ENCODE results near the gene FN1.

Gene FN1

DNA sequence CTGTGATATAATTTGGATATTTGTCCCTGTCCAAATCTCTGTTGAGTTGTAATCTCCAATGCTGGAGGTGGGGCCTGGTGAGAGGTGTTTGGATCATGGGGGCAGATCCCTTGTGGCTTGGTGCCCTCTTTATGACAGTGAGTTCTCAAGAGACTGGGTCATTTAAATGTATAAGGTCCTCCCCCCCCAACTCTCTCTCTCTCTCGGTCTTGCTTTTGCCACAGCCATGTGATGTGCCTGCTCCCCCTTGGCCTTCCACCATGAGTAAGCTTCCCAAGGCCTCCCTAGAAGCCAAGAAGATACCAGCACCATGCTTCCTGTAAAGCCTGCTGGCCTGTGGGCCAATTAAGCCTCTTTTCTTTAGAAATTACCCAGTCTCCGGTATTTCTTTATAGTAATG, 58.6 kb downstream of the FN1 start (continued):
- TF ChIP-seq ZSCAN23 (tag by site-specific recombination; IDR thresholded peaks at IDR 0.05) (no peak), ZBTB48 (tag by site-specific recombination; IDR thresholded peaks at IDR 0.05) (no peak), ZNF670 (tag by site-specific recombination; IDR thresholded peaks at IDR 0.05; ENCODE audit: low read depth) (no peak), ZNF354C (tag by site-specific recombination; IDR thresholded peaks at IDR 0.05; ENCODE audit: borderline replicate concordance, low read depth) (no peak), OVOL3 (tag by site-specific recombination; IDR thresholded peaks at IDR 0.05) (no peak), ZNF626 (tag by site-specific recombination; IDR thresholded peaks at IDR 0.05) (no peak), ZXDB (tag by site-specific recombination; IDR thresholded peaks at IDR 0.05) (no peak), KLF17 (tag by site-specific recombination; IDR thresholded peaks at IDR 0.05) (no peak), ZNF830 (tag by site-specific recombination; IDR thresholded peaks at IDR 0.05; ENCODE audit: low read depth) (no peak), OSR2 (tag by site-specific recombination; IDR thresholded peaks at IDR 0.05) (no peak), ZNF658 (tag by site-specific recombination; IDR thresholded peaks at IDR 0.05) (no peak), ZNF76 (tag by site-specific recombination; IDR thresholded peaks at IDR 0.05; ENCODE audit: borderline replicate concordance, low read depth) (no peak), KLF1 (tag by site-specific recombination; IDR thresholded peaks at IDR 0.05) (no peak)

GRCh38 chr2:215376103-215376780, 59.6 kb downstream of the FN1 start:
- ChIA-PET CTCF (no interaction called here), POLR2A (no interaction called here)
- H3K36me3 ChIP-seq (ENCODE audit: control insufficient read depth in 2 of 2, insufficient read depth in 1 of 2, low read length in 2 of 2): peaks cover 44 to 91% of the 10 kb centered on the region in 2 experiments
- H3K9me3 ChIP-seq (ENCODE audit: control insufficient read depth, insufficient read depth, low read depth, low read length): no peaks in the 10 kb centered on the region
- no peak overlapping the region for H3K27ac ChIP-seq (ENCODE audit: extremely low read depth, low read depth, low read length)
- TF ChIP-seq ZNF157 (tag by site-specific recombination; IDR thresholded peaks at IDR 0.05): no peak
- no peak for TF ChIP-seq ZNF473 (tag by site-specific recombination; IDR thresholded peaks at IDR 0.05)
- TF ChIP-seq ZSCAN23 (tag by site-specific recombination; IDR thresholded peaks at IDR 0.05): no peak
- TF ChIP-seq ZNF76 (tag by site-specific recombination; IDR thresholded peaks at IDR 0.05; ENCODE audit: borderline replicate concordance, low read depth): no peak
- no peak for TF ChIP-seq OVOL3 (tag by site-specific recombination; IDR thresholded peaks at IDR 0.05)
- TF ChIP-seq ZFP3 (tag by site-specific recombination; IDR thresholded peaks at IDR 0.05; ENCODE audit: low read depth): no peak
- H3K4me3 ChIP-seq (ENCODE audit: low read depth, low read length): no peak overlapping the region
- no peaks in the 10 kb centered on the region for H3K4me1 ChIP-seq (ENCODE audit: control insufficient read depth, insufficient read depth, low read length)

- H3K36me3 ChIP-seq (ENCODE audit: control insufficient read depth in 2 of 2, insufficient read depth in 1 of 2, low read length in 2 of 2): peaks cover 44 to 90% of the 10 kb centered on the region in 2 experiments
- no peaks in the 10 kb centered on the region for H3K9me3 ChIP-seq (ENCODE audit: control insufficient read depth, insufficient read depth, low read depth, low read length)
- ChIA-PET POLR2A (no interaction called here), CTCF (no interaction called here)
- no peaks in the 10 kb centered on the region for H3K4me1 ChIP-seq (ENCODE audit: control insufficient read depth, insufficient read depth, low read length)
- no peak overlapping the region for H3K27ac ChIP-seq (ENCODE audit: extremely low read depth, low read depth, low read length)
- no peak overlapping the region for H3K4me3 ChIP-seq (ENCODE audit: low read depth, low read length)
- TF ChIP-seq MZF1 (tag by site-specific recombination; IDR thresholded peaks at IDR 0.05; ENCODE audit: borderline replicate concordance): no peak
- TF ChIP-seq ZNF670 (tag by site-specific recombination; IDR thresholded peaks at IDR 0.05; ENCODE audit: low read depth): no peak
- no peak for TF ChIP-seq EGR2 (tag by site-specific recombination; IDR thresholded peaks at IDR 0.05; ENCODE audit: low read depth)
- TF ChIP-seq ZFP37 (tag by site-specific recombination; IDR thresholded peaks at IDR 0.05): no peak
- TF ChIP-seq ZNF501 (tag by site-specific recombination; IDR thresholded peaks at IDR 0.05): no peak
- TF ChIP-seq ZNF529 (tag by site-specific recombination; IDR thresholded peaks at IDR 0.05; ENCODE audit: insufficient replicate concordance): no peak
- TF ChIP-seq ZNF48 (tag by site-specific recombination; IDR thresholded peaks at IDR 0.05): no peak
- TF ChIP-seq SALL2 (tag by site-specific recombination; IDR thresholded peaks at IDR 0.05; ENCODE audit: borderline replicate concordance): no peak
These were observed 60.4 kb downstream of the FN1 start for GRCh38 chr2:215375467-215375830.
